Upper lobe of right lung (tissue), 1 donor: ENCODE data around the gene GFRA1. TPM values are rescaled to one million over a fixed set of nuclear protein-coding genes. Genes with fewer than 3 reads are reported as not detected.

Source experiments
- ATAC-seq: fragments of 200-7000 bp; cut with Tn5 transposase; one replicate; pipeline ENCODE4 v1.9.1; 2020; ENCODE audit warnings: mild to moderate bottlenecking, moderate library complexity
- DNase-seq: peaks from one replicate; pipeline ENCODE4 v3.0.0-alpha.2; 2020
- H3K27ac ChIP-seq: fragments of 200-600 bp; one replicate; pipeline ENCODE4 v1.8.0; 2022
- H3K27me3 ChIP-seq: fragments of 200-600 bp; one replicate; pipeline ENCODE4 v1.8.0; 2022; ENCODE audit warnings: mild to moderate bottlenecking
- H3K36me3 ChIP-seq: fragments of 200-600 bp; one replicate; pipeline ENCODE4 v1.8.0; 2022
- H3K4me1 ChIP-seq: fragments of 200-600 bp; one replicate; pipeline ENCODE4 v1.8.0; 2022
- H3K4me3 ChIP-seq: fragments of 200-600 bp; one replicate; pipeline ENCODE4 v1.8.0; 2022; ENCODE audit warnings: mild to moderate bottlenecking
- H3K9me3 ChIP-seq: fragments of 200-600 bp; one replicate; pipeline ENCODE4 v1.8.0; 2022
- CTCF ChIP-seq: fragments of 200-600 bp; IDR thresholded peaks from one replicate; pipeline ENCODE4 v1.8.0; 2022; ENCODE audit warnings: antibody characterized with exemption
- intact Hi-C: fragments of 100-400 bp; cut with DNase I; formaldehyde crosslinking; loops from one replicate; pipeline ENCODE4 v1.11.0; 2022
- total RNA-seq: library from RNA; stranded (reverse); fragmentation: NEBNext Ultra II Directional; extraction: Animal tissue kit (Norgen Biotek cat#: 25700); gene quantifications from one replicate; pipeline ENCODE4 v1.2.1, GENCODE V29; 2021
- donor health status: DM: no; HTN: yes; CAD: no; lungs with severe emphysema.

The GFRA1 gene
- total RNA-seq, 1 donor from 2014 or later, result 3.4 TPM

GRCh38 chr10:116076621-116077020 lies 196.4 kb downstream of the GFRA1 start:
- ATAC-seq, result no peak
- no peak for DNase-seq
- no peak overlapping the region for H3K27ac ChIP-seq
- no peak for TF ChIP-seq CTCF
- H3K4me3 ChIP-seq, result no peak overlapping the region
- no peaks in the 10 kb centered on the region for H3K4me1 ChIP-seq
- no peaks in the 10 kb centered on the region for H3K9me3 ChIP-seq
- no peaks in the 10 kb centered on the region for H3K36me3 ChIP-seq
- intact Hi-C loops, result no loop called here
- H3K27me3 ChIP-seq, result no peaks in the 10 kb centered on the region

- Histone ChIP-seq H3K27ac (no peak overlapping the region), H3K4me1 (no peaks in the 10 kb centered on the region), H3K27me3 (no peaks in the 10 kb centered on the region), H3K36me3 (no peaks in the 10 kb centered on the region), H3K9me3 (no peaks in the 10 kb centered on the region), H3K4me3 (no peak overlapping the region)
- TF ChIP-seq CTCF, result no peak
- DNase-seq (no peak), ATAC-seq (no peak)
- intact Hi-C loops, result no loop called here
Observed at GRCh38 chr10:116073510-116073909, 199.5 kb downstream of the GFRA1 start.

GRCh38 chr10:116073001-116073400 lies 200.0 kb downstream of the GFRA1 start:
- H3K27ac ChIP-seq, result no peak overlapping the region
- intact Hi-C loops, result no loop called here
- no peaks in the 10 kb centered on the region for H3K9me3 ChIP-seq
- no peaks in the 10 kb centered on the region for H3K4me1 ChIP-seq
- DNase-seq, result no peak
- no peaks in the 10 kb centered on the region for H3K36me3 ChIP-seq
- H3K4me3 ChIP-seq, result no peak overlapping the region
- TF ChIP-seq CTCF, result no peak
- ATAC-seq, result no peak
- no peaks in the 10 kb centered on the region for H3K27me3 ChIP-seq

- Histone ChIP-seq H3K9me3 (no peaks in the 10 kb centered on the region), H3K4me1 (no peaks in the 10 kb centered on the region), H3K27ac (no peak overlapping the region), H3K36me3 (no peaks in the 10 kb centered on the region), H3K27me3 (no peaks in the 10 kb centered on the region), H3K4me3 (no peak overlapping the region)
- DNase-seq (no peak), ATAC-seq (no peak)
- intact Hi-C loops, result no loop called here
- TF ChIP-seq CTCF, result no peak
Observed at GRCh38 chr10:116071453-116072148, 201.4 kb downstream of the GFRA1 start.

- Histone ChIP-seq H3K27ac (no peak overlapping the region), H3K27me3 (no peaks in the 10 kb centered on the region), H3K4me1 (no peaks in the 10 kb centered on the region), H3K4me3 (no peak overlapping the region), H3K9me3 (no peaks in the 10 kb centered on the region), H3K36me3 (no peaks in the 10 kb centered on the region)
- intact Hi-C loops, result no loop called here
- ATAC-seq (peak; percentile 34), DNase-seq (no peak)
- TF ChIP-seq CTCF, result no peak
Observed at GRCh38 chr10:116070743-116071320, 202.2 kb downstream of the GFRA1 start.
